ENCODE results near the gene EVI2A. TPM values are rescaled to one million over a fixed set of nuclear protein-coding genes. Genes with fewer than 3 reads are reported as not detected.

EVI2A gene
- total and polyA plus RNA-seq, 10 donors, result 27.0 to 79.7 (median 42.1) TPM

DNA sequence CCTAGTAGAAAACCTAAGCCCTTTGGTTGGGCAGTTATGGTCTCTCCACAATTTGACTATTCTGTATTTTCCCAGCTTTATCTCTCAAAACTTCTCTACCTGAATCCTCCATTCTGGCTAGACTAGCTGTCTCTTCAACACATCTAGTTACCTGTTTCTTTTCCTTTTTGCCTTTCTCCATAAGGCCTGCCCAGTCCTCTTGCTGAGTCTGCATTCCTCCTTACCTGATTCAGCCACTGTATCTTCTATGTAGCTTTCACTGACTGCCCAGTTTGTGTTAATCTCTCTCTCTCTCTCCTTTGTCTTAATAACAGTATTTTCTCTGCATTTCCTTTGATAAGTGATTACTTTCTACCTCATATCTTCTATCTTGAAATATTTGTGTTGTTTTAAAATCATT, 2.1 kb upstream of the EVI2A start:
- Histone ChIP-seq H3K27ac (no peak overlapping the region), H3K27me3 (replicated peaks in 1 of 7) (no peaks in the 10 kb centered on the region)
- TF ChIP-seq POLR2A (IDR thresholded peaks at IDR 0.05), result no peak
- TF ChIP-seq, protein P1, sequence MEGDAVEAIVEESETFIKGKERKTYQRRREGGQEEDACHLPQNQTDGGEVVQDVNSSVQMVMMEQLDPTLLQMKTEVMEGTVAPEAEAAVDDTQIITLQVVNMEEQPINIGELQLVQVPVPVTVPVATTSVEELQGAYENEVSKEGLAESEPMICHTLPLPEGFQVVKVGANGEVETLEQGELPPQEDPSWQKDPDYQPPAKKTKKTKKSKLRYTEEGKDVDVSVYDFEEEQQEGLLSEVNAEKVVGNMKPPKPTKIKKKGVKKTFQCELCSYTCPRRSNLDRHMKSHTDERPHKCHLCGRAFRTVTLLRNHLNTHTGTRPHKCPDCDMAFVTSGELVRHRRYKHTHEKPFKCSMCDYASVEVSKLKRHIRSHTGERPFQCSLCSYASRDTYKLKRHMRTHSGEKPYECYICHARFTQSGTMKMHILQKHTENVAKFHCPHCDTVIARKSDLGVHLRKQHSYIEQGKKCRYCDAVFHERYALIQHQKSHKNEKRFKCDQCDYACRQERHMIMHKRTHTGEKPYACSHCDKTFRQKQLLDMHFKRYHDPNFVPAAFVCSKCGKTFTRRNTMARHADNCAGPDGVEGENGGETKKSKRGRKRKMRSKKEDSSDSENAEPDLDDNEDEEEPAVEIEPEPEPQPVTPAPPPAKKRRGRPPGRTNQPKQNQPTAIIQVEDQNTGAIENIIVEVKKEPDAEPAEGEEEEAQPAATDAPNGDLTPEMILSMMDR (IDR thresholded peaks at IDR 0.05 in 8 of 11, conservative IDR thresholded peaks at IDR 0.05 in 3 of 11), result no peak
- TF ChIP-seq POLR2AphosphoS5 (IDR thresholded peaks at IDR 0.05), result no peak

GRCh38 chr17:31321966-31322365, 544 bp upstream of the EVI2A start:
- 59 to 77% (median 74%) methylated on average over 4 of the region's 4 CpGs for WGBS, 5 donors
- TF ChIP-seq, protein P1 (IDR thresholded peaks at IDR 0.05 in 8 of 11, conservative IDR thresholded peaks at IDR 0.05 in 3 of 11), result no peak
- no peak for TF ChIP-seq POLR2A (IDR thresholded peaks at IDR 0.05)
- peak overlapping the region in 2 of 8 donors; percentile 28 to 70 for H3K4me3 ChIP-seq
- no peaks in the 10 kb centered on the region for H3K27me3 ChIP-seq (replicated peaks in 1 of 7)
- DNase-seq, result no peak
- H3K4me1 ChIP-seq, result peaks cover 3 to 59% (median 19%) of the 10 kb centered on the region in 6 donors
- intact Hi-C loops (cut with DNase I; ENCODE audit: low total_unique reads), result no loop called here
- peak overlapping the region; percentile 20 to 94 (median 91) for H3K27ac ChIP-seq
- H3K36me3 ChIP-seq, result peaks cover 0 to 20% (median 6%) of the 10 kb centered on the region in 6 donors
- no peaks in the 10 kb centered on the region for H3K9me3 ChIP-seq

More for the DNA sequence above, 2.1 kb upstream of the EVI2A start:
- Histone ChIP-seq H3K36me3 (peaks cover 0 to 27% (median 10%) of the 10 kb centered on the region in 6 donors), H3K4me1 (peaks cover 3 to 43% (median 7%) of the 10 kb centered on the region in 6 donors), H3K4me3 (no peak overlapping the region), H3K9me3 (no peaks in the 10 kb centered on the region)
- no peak for DNase-seq
- intact Hi-C loops (cut with DNase I; ENCODE audit: low total_unique reads), result no loop called here

- H3K4me1 ChIP-seq, result peaks cover 3 to 71% (median 31%) of the 10 kb centered on the region in 6 donors
- TF ChIP-seq POLR2A (IDR thresholded peaks at IDR 0.05), result no peak
- TF ChIP-seq POLR2AphosphoS5 (IDR thresholded peaks at IDR 0.05), result no peak
- TF ChIP-seq, protein P1 (IDR thresholded peaks at IDR 0.05 in 8 of 11, conservative IDR thresholded peaks at IDR 0.05 in 3 of 11), result no peak
- H3K4me3 ChIP-seq, result peak overlapping the region; percentile 22 to 70 (median 36)
- WGBS, 5 donors, result 16 to 37% (median 24%) methylated on average over 1 of the region's 1 CpG
- DNase-seq, result no peak
- no peaks in the 10 kb centered on the region for H3K27me3 ChIP-seq (replicated peaks in 1 of 7)
- no peaks in the 10 kb centered on the region for H3K9me3 ChIP-seq
- peak overlapping the region; percentile 66 to 94 (median 91) for H3K27ac ChIP-seq
- peaks cover 0 to 8% (median 1%) of the 10 kb centered on the region in 6 donors for H3K36me3 ChIP-seq
- intact Hi-C loops (cut with DNase I; ENCODE audit: low total_unique reads), result no loop called here
These were observed 631 bp downstream of the EVI2A start for GRCh38 chr17:31320791-31321190.

- WGBS, 5 donors, result 31 to 51% (median 39%) methylated on average over 2 of the region's 2 CpGs
- Histone ChIP-seq H3K9me3 (no peaks in the 10 kb centered on the region), H3K27ac (peak overlapping the region; percentile 66 to 94 (median 91)), H3K27me3 (replicated peaks in 1 of 7) (no peaks in the 10 kb centered on the region), H3K4me1 (peaks cover 7 to 76% (median 36%) of the 10 kb centered on the region in 6 donors), H3K4me3 (peak overlapping the region; percentile 22 to 70 (median 36)), H3K36me3 (peaks cover 0 to 6% (median 0%) of the 10 kb centered on the region in 6 donors)
- TF ChIP-seq, protein P1 (IDR thresholded peaks at IDR 0.05 in 8 of 11, conservative IDR thresholded peaks at IDR 0.05 in 3 of 11), result no peak
- no peak for TF ChIP-seq POLR2A (IDR thresholded peaks at IDR 0.05)
- TF ChIP-seq POLR2AphosphoS5 (IDR thresholded peaks at IDR 0.05), result no peak
- intact Hi-C loops (cut with DNase I; ENCODE audit: low total_unique reads), result no loop called here
- no peak for DNase-seq
These were observed 1.2 kb downstream of the EVI2A start for GRCh38 chr17:31320241-31320640.

Measured in spleen (tissue), 11 donors.